NCI-H187 treated with DMSO at 0.1 percent for 48 hours (cell line): Measurements from ENCODE around the gene DSCAML1.
"Not testable (repeated sequence)": the region's sequence is repeated elsewhere in the genome, so short reads cannot be mapped to it uniquely, and the experiment has no call there.

Experiments
- DNase-seq: peaks from one replicate; lab custom pipeline; 2025; lab: John Stamatoyannopoulos, UW

Gene DSCAML1

GRCh38 chr11:117794772-117795629, 2.0 kb downstream of the DSCAML1 start:
- DNase-seq = no peak

- no peak for DNase-seq
Observed at GRCh38 chr11:117794135-117794534, 2.9 kb downstream of the DSCAML1 start.

- no peak for DNase-seq
Observed at GRCh38 chr11:117793583-117793982, 3.4 kb downstream of the DSCAML1 start.

- DNase-seq = no peak
Observed at GRCh38 chr11:117792992-117793391, 4.0 kb downstream of the DSCAML1 start.

GRCh38 chr11:117792241-117792640, 4.8 kb downstream of the DSCAML1 start:
- peak; percentile 89 for DNase-seq

GRCh38 chr11:117790279-117790678, 6.7 kb downstream of the DSCAML1 start:
- no peak for DNase-seq

- DNase-seq = no peak
Observed at GRCh38 chr11:117789241-117789640, 7.8 kb downstream of the DSCAML1 start.

- no peak for DNase-seq
Observed at GRCh38 chr11:117786135-117786870, 10.7 kb downstream of the DSCAML1 start.

GRCh38 chr11:117782101-117782500, 14.9 kb downstream of the DSCAML1 start:
- no peak for DNase-seq

GRCh38 chr11:117781627-117782026, 15.4 kb downstream of the DSCAML1 start:
- no peak for DNase-seq

GRCh38 chr11:117780456-117780855, 16.6 kb downstream of the DSCAML1 start:
- no peak for DNase-seq

GRCh38 chr11:117774553-117774952, 22.5 kb downstream of the DSCAML1 start:
- no peak for DNase-seq

- no peak for DNase-seq
Observed at GRCh38 chr11:117772360-117772759, 24.7 kb downstream of the DSCAML1 start.

- DNase-seq = no peak
Observed at GRCh38 chr11:117771841-117772240, 25.2 kb downstream of the DSCAML1 start.

GRCh38 chr11:117771197-117771596, 25.8 kb downstream of the DSCAML1 start:
- no peak for DNase-seq

GRCh38 chr11:117770061-117770460, 27.0 kb downstream of the DSCAML1 start:
- DNase-seq = no peak

GRCh38 chr11:117769533-117769932, 27.5 kb downstream of the DSCAML1 start:
- no peak for DNase-seq

GRCh38 chr11:117768506-117768905, 28.5 kb downstream of the DSCAML1 start:
- DNase-seq = no peak

- DNase-seq = no peak
Observed at GRCh38 chr11:117767071-117767470, 29.9 kb downstream of the DSCAML1 start.

- DNase-seq = no peak
Observed at GRCh38 chr11:117766576-117766975, 30.4 kb downstream of the DSCAML1 start.

GRCh38 chr11:117766026-117766425, 31.0 kb downstream of the DSCAML1 start:
- DNase-seq = no peak

- DNase-seq = no peak
Observed at GRCh38 chr11:117765068-117765467, 31.9 kb downstream of the DSCAML1 start.

- DNase-seq = not testable (repeated sequence)
Observed at GRCh38 chr11:117763465-117763864, 33.6 kb downstream of the DSCAML1 start.
